OCI-LY1 (cell line): ENCODE measurements around the gene CMBL.

Experiments used
- H2AFZ ChIP-seq: fragments of 200-600 bp; sonication (generic), shearing (Covaris generic); 2 replicates; pipeline ENCODE4 v1.6.0; 2014; ENCODE audit warnings: antibody characterized with exemption, mild to moderate bottlenecking, low read length
- H3F3A ChIP-seq: fragments of 200-600 bp; sonication (generic), shearing (Covaris generic); 2 replicates; pipeline ENCODE4 v1.6.0; 2014; ENCODE audit warnings: mild to moderate bottlenecking, antibody characterized with exemption, low read length, moderate library complexity; ENCODE audit not compliant: insufficient read depth
- H3K27ac ChIP-seq: fragments of 200-600 bp; sonication (generic); 2 replicates; pipeline ENCODE4 v1.5.1; 2014; ENCODE audit warnings: low read length, mixed run types, mild to moderate bottlenecking, low read depth; ENCODE audit not compliant: poor library complexity, severe bottlenecking
- H3K27me3 ChIP-seq: fragments of 200-600 bp; sonication (generic); 2 replicates; pipeline ENCODE4 v1.6.0; 2014; ENCODE audit warnings: antibody characterized with exemption, mild to moderate bottlenecking, low read length, moderate library complexity; ENCODE audit not compliant: insufficient read depth
- H3K36me3 ChIP-seq: fragments of 200-600 bp; sonication (generic); 2 replicates; pipeline ENCODE4 v1.6.1; 2014; ENCODE audit warnings: mild to moderate bottlenecking, antibody characterized with exemption, low read length, moderate library complexity, mixed read lengths; ENCODE audit not compliant: insufficient read depth
- H3K4me1 ChIP-seq: fragments of 200-600 bp; sonication (generic); 2 replicates; pipeline ENCODE4 v1.5.1; 2014; ENCODE audit warnings: mild to moderate bottlenecking, low read length, moderate library complexity; ENCODE audit not compliant: insufficient read depth, severe bottlenecking
- H3K4me2 ChIP-seq: fragments of 200-600 bp; sonication (generic), shearing (Covaris generic); 2 replicates; pipeline ENCODE4 v1.6.1; 2014; ENCODE audit warnings: low read length
- H3K4me3 ChIP-seq: fragments of 200-600 bp; sonication (generic); 2 replicates; pipeline ENCODE4 v1.5.1; 2014; ENCODE audit warnings: low read length, low read depth, mild to moderate bottlenecking, mixed read lengths; ENCODE audit not compliant: poor library complexity, severe bottlenecking
- H3K79me2 ChIP-seq: fragments of 200-600 bp; shearing (Covaris generic); 2 replicates; pipeline ENCODE4 v1.6.1; 2016; ENCODE audit warnings: mixed run types, low read length, mixed read lengths; ENCODE audit not compliant: insufficient read depth
- H3K9ac ChIP-seq: fragments of 200-600 bp; sonication (generic), shearing (Covaris generic); 2 replicates; pipeline ENCODE4 v1.6.1; 2014; ENCODE audit warnings: mild to moderate bottlenecking, low read length, mixed read lengths
- H3K9me2 ChIP-seq: fragments of 200-600 bp; sonication (generic), shearing (Covaris generic); 2 replicates; pipeline ENCODE4 v1.6.1; 2014; ENCODE audit warnings: low read depth, mild to moderate bottlenecking, low read length, mixed read lengths
- H3K9me3 ChIP-seq: fragments of 200-600 bp; shearing (Covaris generic); 2 replicates; pipeline ENCODE4 v1.6.1; 2014; ENCODE audit warnings: low read length, mixed read lengths
- H4K20me1 ChIP-seq: fragments of 200-600 bp; sonication (generic), shearing (Covaris generic); 2 replicates; pipeline ENCODE4 v1.6.0; 2016; ENCODE audit warnings: mild to moderate bottlenecking, low read length; ENCODE audit not compliant: insufficient read depth
- CTCF ChIP-seq: fragments of 200-600 bp; sonication (generic), shearing (Covaris generic); IDR thresholded peaks from 2 replicates; pipeline ENCODE4 v1.5.1; 2017; ENCODE audit warnings: mild to moderate bottlenecking, antibody characterized with exemption, low read length, moderate library complexity, mixed read lengths
- EZH2 ChIP-seq: fragments of 200-600 bp; sonication (generic), shearing (Covaris generic); IDR thresholded peaks from 2 replicates; pipeline ENCODE4 v1.8.0; 2017; ENCODE audit warnings: borderline replicate concordance, mixed run types, mild to moderate bottlenecking, antibody characterized with exemption, low read length, moderate library complexity, mixed read lengths

The CMBL gene

GRCh38 chr5:10337986-10338385 lies 30.3 kb upstream of the CMBL start:
- Histone ChIP-seq H3K4me2 (no peak overlapping the region), H3K9ac (no peak overlapping the region), H3K36me3 (no peaks in the 10 kb centered on the region), H3K27me3 (no peaks in the 10 kb centered on the region), H3K9me3 (no peaks in the 10 kb centered on the region), H3K9me2 (no peaks in the 10 kb centered on the region), H4K20me1 (no peaks in the 10 kb centered on the region), H3F3A (no peaks in the 10 kb centered on the region), H3K27ac (no peak overlapping the region), H3K4me3 (no peak overlapping the region), H3K4me1 (peaks cover 8% of the 10 kb centered on the region), H3K79me2 (no peaks in the 10 kb centered on the region), H2AFZ (no peak overlapping the region)
- TF ChIP-seq CTCF, result no peak
- TF ChIP-seq EZH2, result no peak

GRCh38 chr5:10337107-10337506 lies 29.4 kb upstream of the CMBL start:
- Histone ChIP-seq H3K9me2 (no peaks in the 10 kb centered on the region), H2AFZ (no peak overlapping the region)
- TF ChIP-seq CTCF, result no peak

GRCh38 chr5:10335711-10336470 lies 28.2 kb upstream of the CMBL start:
- Histone ChIP-seq H3K9ac (no peak overlapping the region), H3F3A (no peaks in the 10 kb centered on the region), H3K79me2 (no peaks in the 10 kb centered on the region), H3K9me3 (no peaks in the 10 kb centered on the region), H3K4me1 (peaks cover 8% of the 10 kb centered on the region), H3K9me2 (no peaks in the 10 kb centered on the region), H3K4me2 (no peak overlapping the region), H3K27me3 (0 out of 2 replicates have a peak, but pooled peaks cover 4% of the 10 kb centered on the region), H3K27ac (no peak overlapping the region), H2AFZ (no peak overlapping the region), H3K4me3 (no peak overlapping the region), H4K20me1 (no peaks in the 10 kb centered on the region), H3K36me3 (no peaks in the 10 kb centered on the region)
- no peak for TF ChIP-seq CTCF
- no peak for TF ChIP-seq EZH2

More at GRCh38 chr5:10337107-10337506, 29.4 kb upstream of the CMBL start:
- Histone ChIP-seq H3K4me2 (no peak overlapping the region), H3K27ac (no peak overlapping the region), H3K27me3 (0 out of 2 replicates have a peak, but pooled peaks cover under 1% of the 10 kb centered on the region), H3K79me2 (no peaks in the 10 kb centered on the region), H3K4me1 (peaks cover 8% of the 10 kb centered on the region), H4K20me1 (no peaks in the 10 kb centered on the region), H3K9ac (no peak overlapping the region), H3K4me3 (no peak overlapping the region), H3K9me3 (no peaks in the 10 kb centered on the region), H3K36me3 (no peaks in the 10 kb centered on the region), H3F3A (no peaks in the 10 kb centered on the region)
